ENCODE results near the gene TLDC2.

TLDC2 gene

DNA sequence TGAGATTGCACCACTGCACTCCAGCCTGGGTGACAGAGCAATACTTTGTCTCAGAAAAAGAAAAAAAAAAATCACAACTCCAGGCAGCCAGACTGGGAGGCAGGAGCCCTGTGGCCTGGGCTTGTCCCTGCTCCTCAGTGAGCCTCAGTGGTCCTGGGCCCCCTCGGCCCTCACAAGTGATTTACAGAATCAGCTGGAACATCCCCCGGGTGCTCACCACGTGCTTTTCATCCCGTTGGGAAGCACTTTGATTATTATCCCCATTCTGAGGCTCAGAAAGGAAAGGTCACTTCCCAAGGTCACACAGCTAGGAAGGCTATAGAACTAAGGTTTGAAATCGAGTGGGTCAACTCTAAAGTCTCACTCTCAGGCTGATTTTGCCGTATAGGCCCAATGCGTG lies 43.1 kb upstream of the TLDC2 start:
- TF ChIP-seq SIN3A (IDR thresholded peaks at IDR 0.05; ENCODE audit: borderline replicate concordance, insufficient read depth, low read length) (no peak), FOXP2 (optimal IDR thresholded peaks at IDR 0.05; ENCODE audit: borderline replicate concordance, extremely low read depth, extremely low read length, insufficient read depth) (no peak), TAF1 (IDR thresholded peaks at IDR 0.05; ENCODE audit: borderline replicate concordance, insufficient read depth, low read length) (no peak), POLR2AphosphoS5 (IDR thresholded peaks at IDR 0.05; ENCODE audit: low read depth, low read length) (no peak)
- TF ChIP-seq, protein P1, sequence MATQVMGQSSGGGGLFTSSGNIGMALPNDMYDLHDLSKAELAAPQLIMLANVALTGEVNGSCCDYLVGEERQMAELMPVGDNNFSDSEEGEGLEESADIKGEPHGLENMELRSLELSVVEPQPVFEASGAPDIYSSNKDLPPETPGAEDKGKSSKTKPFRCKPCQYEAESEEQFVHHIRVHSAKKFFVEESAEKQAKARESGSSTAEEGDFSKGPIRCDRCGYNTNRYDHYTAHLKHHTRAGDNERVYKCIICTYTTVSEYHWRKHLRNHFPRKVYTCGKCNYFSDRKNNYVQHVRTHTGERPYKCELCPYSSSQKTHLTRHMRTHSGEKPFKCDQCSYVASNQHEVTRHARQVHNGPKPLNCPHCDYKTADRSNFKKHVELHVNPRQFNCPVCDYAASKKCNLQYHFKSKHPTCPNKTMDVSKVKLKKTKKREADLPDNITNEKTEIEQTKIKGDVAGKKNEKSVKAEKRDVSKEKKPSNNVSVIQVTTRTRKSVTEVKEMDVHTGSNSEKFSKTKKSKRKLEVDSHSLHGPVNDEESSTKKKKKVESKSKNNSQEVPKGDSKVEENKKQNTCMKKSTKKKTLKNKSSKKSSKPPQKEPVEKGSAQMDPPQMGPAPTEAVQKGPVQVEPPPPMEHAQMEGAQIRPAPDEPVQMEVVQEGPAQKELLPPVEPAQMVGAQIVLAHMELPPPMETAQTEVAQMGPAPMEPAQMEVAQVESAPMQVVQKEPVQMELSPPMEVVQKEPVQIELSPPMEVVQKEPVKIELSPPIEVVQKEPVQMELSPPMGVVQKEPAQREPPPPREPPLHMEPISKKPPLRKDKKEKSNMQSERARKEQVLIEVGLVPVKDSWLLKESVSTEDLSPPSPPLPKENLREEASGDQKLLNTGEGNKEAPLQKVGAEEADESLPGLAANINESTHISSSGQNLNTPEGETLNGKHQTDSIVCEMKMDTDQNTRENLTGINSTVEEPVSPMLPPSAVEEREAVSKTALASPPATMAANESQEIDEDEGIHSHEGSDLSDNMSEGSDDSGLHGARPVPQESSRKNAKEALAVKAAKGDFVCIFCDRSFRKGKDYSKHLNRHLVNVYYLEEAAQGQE (IDR thresholded peaks at IDR 0.05; ENCODE audit: insufficient read depth in 1 of 2, low read depth in 2 of 2, low read length in 2 of 2) = no peak

DNA sequence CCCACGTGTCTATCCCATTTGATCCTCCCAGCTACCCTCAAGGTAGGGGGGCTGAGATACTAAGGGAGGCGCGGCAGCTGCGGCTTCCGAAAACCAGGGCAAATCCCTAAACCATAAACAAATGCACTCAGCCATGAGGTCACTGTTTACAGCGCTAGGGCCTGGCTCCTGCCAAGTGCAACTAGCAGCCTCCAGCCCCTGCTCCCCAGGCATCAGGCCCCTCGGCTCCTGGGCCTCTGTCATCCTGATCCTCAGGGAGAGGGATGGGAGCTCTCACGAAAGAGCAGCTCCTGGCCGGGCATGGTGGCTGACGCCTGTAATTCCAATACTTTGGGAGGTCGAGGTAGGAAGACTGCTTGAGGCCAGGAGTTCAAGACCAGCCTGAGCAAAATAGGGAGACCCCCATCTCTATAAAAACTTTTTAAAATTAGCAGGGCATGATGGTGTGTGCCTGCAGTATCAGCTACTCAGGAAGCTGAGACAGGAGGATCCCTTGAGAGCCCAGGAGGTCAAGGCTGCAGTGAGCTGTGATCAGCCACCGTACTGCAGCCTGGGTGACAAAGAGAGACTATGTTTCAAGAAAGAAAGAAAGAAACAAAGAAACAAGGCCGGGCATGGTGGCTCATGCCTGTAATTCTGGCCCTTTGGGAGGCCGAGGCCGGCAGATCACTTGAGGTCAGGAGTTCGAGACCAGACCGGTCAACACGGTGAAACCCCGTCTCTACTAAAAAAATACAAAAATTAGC lies 42.5 kb upstream of the TLDC2 start:
- TF ChIP-seq FOXP2 (optimal IDR thresholded peaks at IDR 0.05; ENCODE audit: borderline replicate concordance, extremely low read depth, extremely low read length, insufficient read depth) (peak; percentile 62), POLR2AphosphoS5 (IDR thresholded peaks at IDR 0.05; ENCODE audit: low read depth, low read length) (no peak), TAF1 (IDR thresholded peaks at IDR 0.05; ENCODE audit: borderline replicate concordance, insufficient read depth, low read length) (no peak), SIN3A (IDR thresholded peaks at IDR 0.05; ENCODE audit: borderline replicate concordance, insufficient read depth, low read length) (no peak)
- TF ChIP-seq, protein P1 (IDR thresholded peaks at IDR 0.05; ENCODE audit: insufficient read depth in 1 of 2, low read depth in 2 of 2, low read length in 2 of 2) = no peak

DNA sequence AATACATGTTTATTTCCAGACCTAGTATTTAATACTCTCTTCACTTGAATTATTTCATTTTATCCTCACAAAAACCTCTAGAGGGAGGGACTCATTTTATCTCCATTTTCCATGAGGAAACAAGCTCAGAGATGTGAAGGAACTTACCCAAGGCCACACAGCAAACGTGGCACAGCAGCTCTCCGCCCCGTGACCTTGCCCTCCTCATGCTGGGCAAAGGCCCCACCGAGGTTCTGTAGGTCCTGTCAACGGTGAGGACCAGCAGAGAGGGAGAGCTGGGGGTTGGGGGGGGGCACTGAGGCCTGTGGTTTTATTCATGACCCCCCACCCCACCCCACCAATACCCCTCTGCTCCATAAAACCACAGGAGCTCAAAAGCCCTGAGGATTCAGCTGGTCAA lies 40.9 kb upstream of the TLDC2 start:
- no peak for TF ChIP-seq POLR2AphosphoS5 (IDR thresholded peaks at IDR 0.05; ENCODE audit: low read depth, low read length)
- TF ChIP-seq FOXP2 (optimal IDR thresholded peaks at IDR 0.05; ENCODE audit: borderline replicate concordance, extremely low read depth, extremely low read length, insufficient read depth) = no peak
- TF ChIP-seq, protein P1 (IDR thresholded peaks at IDR 0.05; ENCODE audit: insufficient read depth in 1 of 2, low read depth in 2 of 2, low read length in 2 of 2) = no peak
- no peak for TF ChIP-seq TAF1 (IDR thresholded peaks at IDR 0.05; ENCODE audit: borderline replicate concordance, insufficient read depth, low read length)
- TF ChIP-seq SIN3A (IDR thresholded peaks at IDR 0.05; ENCODE audit: borderline replicate concordance, insufficient read depth, low read length) = no peak

DNA sequence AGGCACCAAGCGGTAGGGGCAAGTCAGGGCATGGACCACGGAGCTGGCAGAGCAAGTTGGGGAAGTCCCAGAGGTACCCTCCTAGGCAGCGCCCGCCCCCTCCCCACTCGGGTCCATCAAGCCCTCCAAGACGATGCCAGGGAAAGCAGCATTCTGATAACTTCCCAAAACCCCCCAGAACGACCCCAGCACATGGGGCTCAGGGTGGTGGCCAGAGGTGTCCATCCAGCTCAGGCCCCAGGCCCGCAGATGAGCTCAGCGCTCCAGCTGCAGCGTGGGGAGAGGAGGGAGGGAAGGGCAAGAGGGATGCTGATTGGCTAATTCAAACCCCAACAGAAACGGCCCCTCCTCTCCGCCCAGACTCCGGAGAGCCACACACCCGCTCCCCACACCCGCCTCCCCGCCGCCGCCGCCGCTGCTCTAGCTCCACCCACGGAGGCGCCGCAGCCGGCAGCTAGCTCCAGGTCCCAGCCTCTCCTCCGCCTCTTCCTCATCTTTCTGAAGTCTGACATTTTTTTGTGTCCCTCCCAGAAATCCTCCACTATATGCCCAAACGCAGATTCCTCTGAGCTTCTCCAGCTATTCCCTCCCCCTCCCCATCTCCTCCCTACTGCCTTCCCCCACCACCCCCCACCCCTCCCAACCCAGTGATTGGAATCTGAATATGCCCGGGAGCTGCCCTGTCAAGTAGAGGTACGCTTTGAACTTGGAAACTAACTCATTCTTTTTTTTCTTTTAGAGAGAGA lies 40.3 kb upstream of the TLDC2 start:
- TF ChIP-seq FOXP2 (optimal IDR thresholded peaks at IDR 0.05; ENCODE audit: borderline replicate concordance, extremely low read depth, extremely low read length, insufficient read depth) (no peak), TAF1 (IDR thresholded peaks at IDR 0.05; ENCODE audit: borderline replicate concordance, insufficient read depth, low read length) (no peak), POLR2AphosphoS5 (IDR thresholded peaks at IDR 0.05; ENCODE audit: low read depth, low read length) (peak; percentile 84), SIN3A (IDR thresholded peaks at IDR 0.05; ENCODE audit: borderline replicate concordance, insufficient read depth, low read length) (no peak)
- TF ChIP-seq, protein P1 (IDR thresholded peaks at IDR 0.05; ENCODE audit: insufficient read depth in 1 of 2, low read depth in 2 of 2, low read length in 2 of 2) = no peak

Data from PFSK-1 (cell line).